ENCODE results near the gene NPEPL1.

NPEPL1 gene

GRCh38 chr20:58677079-58677604, 15.5 kb upstream of the NPEPL1 start:
- in situ Hi-C loops (cut with MboI; ENCODE audit: low pct_unique_long_range_greater_than_20kb, low sequenced_read_pairs, unreplicated experiment), result loop anchor here (25.0 kb wide), 1 partner anchor 440 kb away; the partner anchor contains the start of gene ANKRD60
- TF ChIP-seq CTCF (IDR thresholded peaks at IDR 0.05; ENCODE audit: extremely low read depth, insufficient read depth, missing control alignments), result no peak
- DNase-seq (ENCODE audit: low spot score), result no peak

GRCh38 chr20:58677808-58678207, 14.8 kb upstream of the NPEPL1 start:
- in situ Hi-C loops (cut with MboI; ENCODE audit: low pct_unique_long_range_greater_than_20kb, low sequenced_read_pairs, unreplicated experiment), result loop anchor here (25.0 kb wide), 1 partner anchor 441 kb away; the partner anchor contains the start of gene ANKRD60
- no peak for TF ChIP-seq CTCF (IDR thresholded peaks at IDR 0.05; ENCODE audit: extremely low read depth, insufficient read depth, missing control alignments)
- no peak for DNase-seq (ENCODE audit: low spot score)

- DNase-seq (ENCODE audit: low spot score), result no peak
- TF ChIP-seq CTCF (IDR thresholded peaks at IDR 0.05; ENCODE audit: extremely low read depth, insufficient read depth, missing control alignments), result no peak
- in situ Hi-C loops (cut with MboI; ENCODE audit: low pct_unique_long_range_greater_than_20kb, low sequenced_read_pairs, unreplicated experiment), result loop anchor here (25.0 kb wide), 1 partner anchor 442 kb away; the partner anchor contains the start of gene ANKRD60
These were observed 13.8 kb upstream of the NPEPL1 start for GRCh38 chr20:58678806-58679205.

GRCh38 chr20:58682656-58683531, 9.7 kb upstream of the NPEPL1 start:
- DNase-seq (ENCODE audit: low spot score), result no peak
- TF ChIP-seq CTCF (IDR thresholded peaks at IDR 0.05; ENCODE audit: extremely low read depth, insufficient read depth, missing control alignments), result no peak
- in situ Hi-C loops (cut with MboI; ENCODE audit: low pct_unique_long_range_greater_than_20kb, low sequenced_read_pairs, unreplicated experiment), result loop anchor here (25.0 kb wide), 1 partner anchor 446 kb away; the partner anchor contains the start of gene ANKRD60

- in situ Hi-C loops (cut with MboI; ENCODE audit: low pct_unique_long_range_greater_than_20kb, low sequenced_read_pairs, unreplicated experiment), result loop anchor here (25.0 kb wide), 1 partner anchor 447 kb away; the partner anchor contains the start of gene ANKRD60
- TF ChIP-seq CTCF (IDR thresholded peaks at IDR 0.05; ENCODE audit: extremely low read depth, insufficient read depth, missing control alignments), result no peak
These were observed 8.3 kb upstream of the NPEPL1 start for GRCh38 chr20:58684291-58684690.

GRCh38 chr20:58685988-58686387, 6.6 kb upstream of the NPEPL1 start:
- no peak for TF ChIP-seq CTCF (IDR thresholded peaks at IDR 0.05; ENCODE audit: extremely low read depth, insufficient read depth, missing control alignments)
- in situ Hi-C loops (cut with MboI; ENCODE audit: low pct_unique_long_range_greater_than_20kb, low sequenced_read_pairs, unreplicated experiment), result loop anchor here (25.0 kb wide), 1 partner anchor 449 kb away; the partner anchor contains the start of gene ANKRD60
- no peak for DNase-seq (ENCODE audit: low spot score)

More at GRCh38 chr20:58684291-58684690, 8.3 kb upstream of the NPEPL1 start:
- no peak for DNase-seq (ENCODE audit: low spot score)
